ENCODE data around the gene GAS2L3.
A peak's percentile ranks its signal among the peaks of the same experiment; 100 is the strongest.
"Not testable (repeated sequence)": the region's sequence is repeated elsewhere in the genome, so short reads cannot be mapped to it uniquely, and the experiment has no call there.

The GAS2L3 gene

GRCh38 chr12:100576331-100577036 lies 3.0 kb downstream of the GAS2L3 start:
- no peak for DNase-seq

GRCh38 chr12:100578923-100579322 lies 5.4 kb downstream of the GAS2L3 start:
- no peak for DNase-seq

GRCh38 chr12:100579844-100580243 lies 6.4 kb downstream of the GAS2L3 start:
- DNase-seq, result no peak

- DNase-seq, result no peak
These were observed 10.8 kb downstream of the GAS2L3 start for GRCh38 chr12:100584256-100584655.

- no peak for DNase-seq
These were observed 18.5 kb downstream of the GAS2L3 start for GRCh38 chr12:100591979-100592378.

- no peak for DNase-seq
These were observed 20.0 kb downstream of the GAS2L3 start for GRCh38 chr12:100593490-100593889.

- DNase-seq, result no peak
These were observed 28.1 kb downstream of the GAS2L3 start for GRCh38 chr12:100601626-100602025.

- not testable (repeated sequence) for DNase-seq
These were observed 29.5 kb downstream of the GAS2L3 start for GRCh38 chr12:100602997-100603396.

GRCh38 chr12:100608776-100609175 lies 35.3 kb downstream of the GAS2L3 start:
- no peak for DNase-seq

- no peak for DNase-seq
These were observed 37.4 kb downstream of the GAS2L3 start for GRCh38 chr12:100610666-100611430.

- no peak for DNase-seq
These were observed 39.1 kb downstream of the GAS2L3 start for GRCh38 chr12:100612606-100613005.

GRCh38 chr12:100624571-100624970 lies 51.1 kb downstream of the GAS2L3 start:
- no peak for DNase-seq

GRCh38 chr12:100632445-100632892 lies 59.0 kb downstream of the GAS2L3 start:
- no peak for DNase-seq

- DNase-seq, result not testable (repeated sequence)
These were observed 59.8 kb downstream of the GAS2L3 start for GRCh38 chr12:100633082-100633785.

- no peak for DNase-seq
These were observed 69.8 kb downstream of the GAS2L3 start for GRCh38 chr12:100643246-100643645.

- DNase-seq, result no peak
These were observed 73.4 kb downstream of the GAS2L3 start for GRCh38 chr12:100646896-100647295.

- no peak for DNase-seq
These were observed 77.6 kb downstream of the GAS2L3 start for GRCh38 chr12:100651108-100651507.

GRCh38 chr12:100651694-100652093 lies 78.2 kb downstream of the GAS2L3 start:
- no peak for DNase-seq

- no peak for DNase-seq
These were observed 79.0 kb downstream of the GAS2L3 start for GRCh38 chr12:100652488-100652887.

- DNase-seq, result no peak
These were observed 82.7 kb downstream of the GAS2L3 start for GRCh38 chr12:100656141-100656540.

- peak; percentile 13 for DNase-seq
These were observed 83.4 kb downstream of the GAS2L3 start for GRCh38 chr12:100656856-100657255.

- no peak for DNase-seq
These were observed 87.9 kb downstream of the GAS2L3 start for GRCh38 chr12:100661300-100661951.

- DNase-seq, result no peak
These were observed 93.1 kb downstream of the GAS2L3 start for GRCh38 chr12:100666588-100666987.
